Measurements from ENCODE around the gene CALM3.

CALM3 gene

GRCh38 chr19:46646402-46646801, 45.3 kb downstream of the CALM3 start:
- CTCF ChIA-PET = no interaction called here
- H3K4me3 Mint-ChIP-seq = no peak overlapping the region
- peaks cover 3% of the 10 kb centered on the region for H3K9me3 Mint-ChIP-seq
- DNase-seq = no peak
- H3K36me3 Mint-ChIP-seq = peaks cover 12% of the 10 kb centered on the region
- no peak overlapping the region for H3K27ac Mint-ChIP-seq
- H3K4me1 Mint-ChIP-seq = peaks cover 13% of the 10 kb centered on the region
- peaks cover 72% of the 10 kb centered on the region for H3K27me3 Mint-ChIP-seq

- DNase-seq = no peak
- Mint-ChIP-seq H3K36me3 (peaks cover 12% of the 10 kb centered on the region), H3K27ac (peak overlapping the region; percentile 78), H3K4me1 (peaks cover 13% of the 10 kb centered on the region), H3K4me3 (no peak overlapping the region), H3K27me3 (peaks cover 75% of the 10 kb centered on the region), H3K9me3 (peaks cover 3% of the 10 kb centered on the region)
- CTCF ChIA-PET = interaction anchor here (0.6 to 0.7 kb wide), 2 partner anchors 10 to 60 kb away, joined by 3 read pairs; no protein-coding TSS in a partner anchor
Measured at GRCh38 chr19:46648060-46648960, 47.2 kb downstream of the CALM3 start.

DNA sequence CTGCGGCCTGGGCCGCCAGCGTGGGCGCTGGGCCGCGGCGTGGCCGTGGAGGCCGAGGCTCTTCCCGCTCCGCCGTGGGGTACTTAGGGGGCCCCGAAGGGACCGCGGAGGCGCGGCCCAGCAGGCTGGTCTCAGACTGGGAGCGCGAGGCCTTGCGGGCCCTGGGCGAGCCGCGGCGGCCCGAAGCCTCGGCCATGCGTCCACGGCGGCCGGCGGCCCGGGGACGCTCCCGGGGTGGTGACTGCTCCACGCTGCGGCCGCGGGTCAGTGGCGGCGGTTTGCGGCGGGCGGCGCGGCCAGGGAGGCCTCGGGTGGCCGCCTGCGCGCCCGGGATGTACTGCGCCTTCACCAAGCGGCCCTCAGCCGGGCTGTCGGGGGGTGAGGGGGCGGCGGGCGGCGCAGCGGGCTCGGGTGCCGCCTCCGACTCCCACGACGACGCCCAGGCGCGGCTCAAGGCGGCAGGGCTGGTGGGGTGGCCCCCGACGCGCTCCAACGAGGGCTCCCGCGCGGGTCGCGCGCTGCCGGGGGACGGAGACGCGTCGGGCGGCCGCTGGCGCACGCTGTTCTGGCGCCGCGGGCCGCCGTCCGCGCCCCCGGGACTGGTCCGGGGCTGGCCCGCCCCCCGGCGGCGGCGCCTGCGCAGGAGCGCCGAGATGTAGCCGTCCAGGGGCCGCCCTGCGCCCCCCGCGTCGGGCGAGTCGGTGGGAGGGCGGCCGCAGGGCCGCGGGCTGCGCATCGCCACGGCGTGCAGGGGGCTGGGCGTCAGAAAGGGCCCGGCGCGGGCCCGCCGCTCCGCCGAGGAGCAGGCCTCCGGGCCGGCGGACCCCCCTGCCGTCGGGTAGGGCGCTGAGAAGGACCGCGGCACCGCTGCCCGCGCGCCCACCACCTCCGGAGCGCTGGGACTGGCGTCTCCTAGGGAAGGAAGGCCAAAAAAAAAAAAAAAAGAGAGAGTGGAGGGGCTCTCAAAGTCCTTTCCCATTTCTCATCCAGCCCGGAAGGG, 48.1 kb downstream of the CALM3 start:
- CTCF ChIA-PET = no interaction called here
- Mint-ChIP-seq H3K4me3 (no peak overlapping the region), H3K36me3 (peaks cover 12% of the 10 kb centered on the region), H3K4me1 (peaks cover 13% of the 10 kb centered on the region), H3K9me3 (peaks cover 3% of the 10 kb centered on the region), H3K27me3 (peaks cover 79% of the 10 kb centered on the region), H3K27ac (no peak overlapping the region)
- no peak for DNase-seq

DNA sequence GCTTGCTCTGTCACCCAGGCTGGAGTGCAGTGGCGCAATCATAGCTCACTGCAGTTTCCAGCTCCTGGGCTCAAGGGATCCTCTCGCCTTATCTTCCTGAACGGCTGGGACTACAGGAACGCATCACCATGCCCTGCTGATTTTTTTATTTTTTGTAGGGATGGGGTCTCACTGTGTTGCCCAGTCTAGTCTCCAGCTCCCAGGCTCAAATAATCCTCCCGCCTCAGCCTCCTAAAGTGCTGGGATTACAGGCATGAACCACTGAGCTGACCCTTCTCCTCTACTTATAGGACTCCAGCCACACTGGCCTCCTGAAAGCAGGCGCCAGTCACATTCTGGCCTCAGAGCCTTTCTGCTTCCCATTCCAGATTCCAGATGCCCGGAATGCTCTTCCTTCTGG, 49.3 kb downstream of the CALM3 start:
- Mint-ChIP-seq H3K9me3 (peaks cover 3% of the 10 kb centered on the region), H3K27me3 (peaks cover 80% of the 10 kb centered on the region), H3K4me3 (no peak overlapping the region), H3K36me3 (peaks cover 12% of the 10 kb centered on the region), H3K27ac (peak overlapping the region; percentile 24), H3K4me1 (peaks cover 13% of the 10 kb centered on the region)
- DNase-seq = no peak
- CTCF ChIA-PET = no interaction called here

DNA sequence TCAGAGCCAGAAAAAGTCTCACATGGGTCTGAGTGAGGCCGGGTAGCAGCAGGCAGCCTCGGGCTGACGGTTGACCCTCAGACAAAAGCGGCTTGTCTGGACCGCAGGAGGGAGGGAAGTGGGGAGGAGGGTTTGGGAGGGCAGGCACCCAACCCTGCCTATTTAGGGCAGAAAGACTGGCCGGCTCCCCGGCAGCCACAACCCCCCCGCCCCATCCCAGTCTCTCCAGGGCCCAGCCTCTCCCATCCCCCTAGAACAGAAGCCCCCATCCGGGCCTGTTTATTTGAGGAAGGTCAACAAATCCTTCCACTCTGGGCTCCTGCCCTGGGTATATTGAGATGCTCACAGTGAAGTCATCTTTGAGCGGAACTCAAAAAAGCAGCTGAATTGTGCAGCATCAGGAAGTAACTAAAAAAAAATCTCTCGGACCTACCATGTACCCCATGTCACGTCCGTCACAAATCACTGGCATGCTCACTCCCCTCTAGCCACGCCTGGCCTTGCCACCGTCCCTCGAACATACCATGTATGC, 53.6 kb downstream of the CALM3 start:
- CTCF ChIA-PET = no interaction called here
- DNase-seq = no peak
- no peak overlapping the region for H3K27ac Mint-ChIP-seq
- peaks cover 80% of the 10 kb centered on the region for H3K27me3 Mint-ChIP-seq
- no peaks in the 10 kb centered on the region for H3K9me3 Mint-ChIP-seq
- peaks cover 6% of the 10 kb centered on the region for H3K36me3 Mint-ChIP-seq
- peaks cover 10% of the 10 kb centered on the region for H3K4me1 Mint-ChIP-seq
- H3K4me3 Mint-ChIP-seq = no peak overlapping the region

DNA sequence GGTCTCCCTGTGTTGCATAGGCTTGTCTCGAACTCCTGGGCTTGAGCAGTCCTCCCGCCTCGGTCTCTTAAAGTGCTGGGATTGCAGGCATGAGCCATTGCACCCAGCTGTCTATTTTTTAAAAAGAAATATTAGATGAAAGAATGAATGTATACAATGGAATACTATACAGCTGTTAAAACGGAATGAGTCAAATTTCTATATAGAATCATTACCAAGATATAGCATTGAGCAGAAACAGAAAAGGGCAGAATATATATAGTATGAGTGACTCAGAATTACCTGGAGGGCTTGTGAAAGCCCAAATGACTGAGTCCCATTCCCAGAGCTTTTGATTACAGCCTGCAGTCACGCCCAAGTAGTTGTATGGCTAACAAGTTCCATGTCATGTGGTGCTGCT, 55.4 kb downstream of the CALM3 start:
- H3K27ac Mint-ChIP-seq = no peak overlapping the region
- no peaks in the 10 kb centered on the region for H3K9me3 Mint-ChIP-seq
- H3K4me3 Mint-ChIP-seq = no peak overlapping the region
- peaks cover 15% of the 10 kb centered on the region for H3K4me1 Mint-ChIP-seq
- no peaks in the 10 kb centered on the region for H3K36me3 Mint-ChIP-seq
- H3K27me3 Mint-ChIP-seq = peaks cover 79% of the 10 kb centered on the region
- CTCF ChIA-PET = interaction anchor here (1.4 to 1.7 kb wide), 2 partner anchors 42 to 44 kb away, joined by 3 to 6 read pairs; no protein-coding TSS in a partner anchor
- no peak for DNase-seq

DNA sequence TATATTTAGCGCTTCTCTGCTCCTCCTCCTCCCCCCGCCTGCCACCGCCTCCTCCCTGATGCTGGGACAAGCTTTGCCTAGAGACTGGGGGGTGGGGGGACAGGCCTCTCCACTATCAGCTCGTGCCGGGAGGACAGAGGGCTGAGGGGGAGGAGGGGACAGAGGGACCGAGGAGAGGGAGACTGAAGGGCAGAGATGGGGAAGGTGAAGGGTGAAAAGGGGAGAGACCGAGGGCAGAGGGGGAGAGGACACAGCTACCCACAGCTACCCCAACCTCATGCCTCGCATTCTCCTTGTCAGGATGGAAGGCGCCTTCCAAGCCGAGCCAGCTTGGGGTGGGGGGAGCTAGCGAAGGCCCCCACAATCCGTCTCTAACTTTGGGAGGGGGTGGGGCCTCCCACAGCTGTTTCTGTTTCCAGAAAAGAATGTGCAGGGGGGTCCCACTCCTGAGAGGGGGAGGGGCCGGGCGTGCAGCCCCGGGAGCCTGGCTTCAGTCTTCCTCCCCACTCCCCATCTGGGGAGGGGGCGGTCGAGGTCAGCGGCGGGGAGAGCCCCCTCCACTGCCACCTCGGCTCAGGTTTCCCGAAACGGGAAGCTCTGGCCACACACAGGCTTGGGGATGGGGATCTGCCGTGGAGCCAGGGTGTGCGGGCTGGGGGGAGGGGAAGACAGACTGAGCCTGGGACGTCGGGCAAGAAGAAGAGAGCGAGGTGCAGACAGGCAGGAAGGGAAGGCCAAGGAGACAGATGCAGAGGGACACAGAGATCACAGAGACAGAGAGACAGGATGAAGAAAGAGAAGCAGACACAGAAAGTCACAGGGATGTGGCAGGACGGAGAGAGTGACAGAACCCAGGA, 58.2 kb downstream of the CALM3 start:
- H3K4me3 Mint-ChIP-seq = peak overlapping the region; percentile 55
- no peaks in the 10 kb centered on the region for H3K36me3 Mint-ChIP-seq
- H3K9me3 Mint-ChIP-seq = no peaks in the 10 kb centered on the region
- DNase-seq = peak; percentile 36
- H3K27me3 Mint-ChIP-seq = peaks cover 80% of the 10 kb centered on the region
- peaks cover 23% of the 10 kb centered on the region for H3K4me1 Mint-ChIP-seq
- H3K27ac Mint-ChIP-seq = no peak overlapping the region
- CTCF ChIA-PET = interaction anchor here (0.8 to 8.2 kb wide), 3 partner anchors 23 to 130 kb away, joined by 3 to 147 read pairs (median 3); partner anchors contain the start of gene GNG8

GRCh38 chr19:46660008-46660517, 58.9 kb downstream of the CALM3 start:
- DNase-seq = peak; percentile 27
- peaks cover 83% of the 10 kb centered on the region for H3K27me3 Mint-ChIP-seq
- no peak overlapping the region for H3K27ac Mint-ChIP-seq
- H3K36me3 Mint-ChIP-seq = no peaks in the 10 kb centered on the region
- peak overlapping the region; percentile 57 for H3K4me3 Mint-ChIP-seq
- H3K9me3 Mint-ChIP-seq = no peaks in the 10 kb centered on the region
- CTCF ChIA-PET = interaction anchor here (1.2 to 8.2 kb wide), 2 partner anchors 23 to 47 kb away, joined by 3 to 147 read pairs; partner anchors contain the start of gene GNG8
- H3K4me1 Mint-ChIP-seq = peaks cover 23% of the 10 kb centered on the region

Measured in activated naive CD4-positive, alpha-beta T cell treated with anti-CD3 and anti-CD28 coated beads, Interleukin-2, amount 10 ng/mL, durations not matched to agents 7 days and 5 days (primary cell).